Measurements from ENCODE around the gene NAT14. TPM values are rescaled to one million over a fixed set of nuclear protein-coding genes. Genes with fewer than 3 reads are reported as not detected.

The NAT14 gene
- total and polyA plus RNA-seq, 2 of the 8 experiments (the other 6 are each of a cell fraction or from before 2014, with no cell fraction given), result 47.1 to 71.2 TPM

DNA sequence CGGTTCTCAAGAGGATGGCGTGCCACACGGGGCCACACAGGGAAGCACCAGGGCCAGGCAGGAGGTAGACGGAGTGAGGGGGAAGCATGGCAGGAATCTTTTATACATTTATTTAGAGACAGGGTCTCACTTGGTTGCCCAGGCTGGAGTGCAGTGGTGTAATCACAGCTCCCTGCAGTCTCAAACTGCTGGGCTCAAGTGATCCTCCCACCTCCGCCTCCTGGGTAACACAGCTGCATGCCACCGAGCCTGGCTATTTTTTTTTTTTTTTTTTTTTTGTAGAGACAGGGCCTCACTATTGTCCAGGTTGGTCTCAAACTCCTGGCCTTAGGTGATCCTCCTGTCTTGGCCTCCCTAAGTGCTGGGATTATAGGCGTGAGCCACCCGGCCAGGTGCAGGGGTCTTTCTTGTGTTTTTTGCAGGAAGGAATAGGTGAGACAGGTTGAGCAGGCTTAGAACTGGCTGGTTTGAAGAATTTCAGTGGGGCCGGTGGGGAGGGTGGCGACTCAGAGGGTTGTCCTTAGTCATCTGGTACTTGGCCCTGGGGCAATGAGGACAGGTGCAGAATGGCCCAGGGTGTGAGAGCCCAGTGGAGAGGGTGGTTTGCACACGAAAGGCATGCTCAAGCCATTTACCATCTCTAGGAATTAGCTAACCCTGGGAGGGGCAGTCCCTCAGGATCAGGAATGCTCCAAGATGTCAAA is 10.8 kb downstream of the NAT14 start:
- no peak overlapping the region for H2AK5ac ChIP-seq (ENCODE audit: low read depth, low read length)
- H2BK20ac ChIP-seq (ENCODE audit: low read length), result no peak overlapping the region
- no peaks in the 10 kb centered on the region for H3K9me3 ChIP-seq (ENCODE audit: insufficient read depth in 2 of 2, low read depth in 1 of 2, low read length in 1 of 2)
- no peak overlapping the region for H3K18ac ChIP-seq (ENCODE audit: extremely low read depth, low read length)
- DNase-seq (ENCODE audit: low read depth in 1 of 2, low spot score in 2 of 2), result peak in 1 of 2 experiments; percentile 58
- CTCF ChIA-PET (ENCODE audit: partially characterized antibody), result interaction anchor here (1.1 to 2.2 kb wide), 5 partner anchors 9 to 27 kb away, joined by 3 to 17 read pairs (median 4); no protein-coding TSS in a partner anchor
- no peak overlapping the region for H3K9ac ChIP-seq (replicated peaks in 1 of 4; ENCODE audit: extremely low read depth in 1 of 4, low read depth in 3 of 4, low read length in 3 of 4)
- H2BK12ac ChIP-seq (ENCODE audit: low read depth, low read length), result no peak overlapping the region
- TF ChIP-seq GABPA (IDR thresholded peaks at IDR 0.05; ENCODE audit: borderline replicate concordance, insufficient read depth, low read length) (no peak), CHD1 (IDR thresholded peaks at IDR 0.05; ENCODE audit: low read depth, low read length) (no peak), KDM1A (IDR thresholded peaks at IDR 0.05; ENCODE audit: borderline replicate concordance, low read length) (0 out of 2 replicates have a peak, but pooled peaks have one; percentile 10)
- no peak overlapping the region for H3K56ac ChIP-seq (replicated peaks; ENCODE audit: insufficient read length, low read depth, low read length)
- no peak overlapping the region for H4K8ac ChIP-seq (ENCODE audit: extremely low read depth, insufficient read depth, low read length)
- H3K4me3 ChIP-seq (ENCODE audit: extremely low read depth in 1 of 4, insufficient read depth in 2 of 4, low read depth in 3 of 4, low read length in 4 of 4), result no peak overlapping the region
- no peak overlapping the region for H3K23ac ChIP-seq (ENCODE audit: insufficient read length)
- H3K79me2 ChIP-seq (ENCODE audit: control insufficient read depth in 1 of 2, insufficient read depth in 2 of 2, low read length in 2 of 2), result no peaks in the 10 kb centered on the region
- no peak overlapping the region for H3K4ac ChIP-seq (replicated peaks; ENCODE audit: insufficient read length, low read depth, low read length)
- POLR2A ChIA-PET (ENCODE audit: partially characterized antibody), result interaction anchor here (2.4 to 4.9 kb wide), 2 partner anchors 9 to 89 kb away, joined by 10 to 50 read pairs; partner anchors contain the start of genes NAT14, SSC5D and UBE2S
- no peak overlapping the region for H4K91ac ChIP-seq (replicated peaks; ENCODE audit: insufficient read length, low read length)
- H3K36me3 ChIP-seq (ENCODE audit: control insufficient read depth in 2 of 4, insufficient read depth in 4 of 4, low read length in 3 of 4), result no peaks in the 10 kb centered on the region
- H2BK5ac ChIP-seq (ENCODE audit: low read depth, low read length), result no peak overlapping the region
- no peak overlapping the region for H2AFZ ChIP-seq (ENCODE audit: low read length)
- no peak for FAIRE-seq
- no peak overlapping the region for H2BK120ac ChIP-seq (replicated peaks; ENCODE audit: low read depth, low read length)
- H3K23me2 ChIP-seq (ENCODE audit: low read depth, low read length), result no peaks in the 10 kb centered on the region; the same call in 1 of the 2 replicates
- H3K79me1 ChIP-seq (ENCODE audit: low read depth, low read length), result no peaks in the 10 kb centered on the region
- no peak overlapping the region for H3K14ac ChIP-seq (ENCODE audit: insufficient read length)
- no peak overlapping the region for H4K5ac ChIP-seq (ENCODE audit: insufficient read length, low read depth, low read length)
- H2BK15ac ChIP-seq (ENCODE audit: low read length), result no peak overlapping the region
- 73% methylated on average over 11 of the region's 11 CpGs; no CpG with 5 or more reads in 1 of the 2 experiments for WGBS, 2 experiments (ENCODE audit: extremely low coverage in 1 of 2, insufficient coverage in 1 of 2, insufficient read length in 1 of 2, insufficient replicate concordance in 2 of 2, low coverage in 1 of 2, low lambda C conversion rate in 2 of 2, missing lambda C conversion rate in 1 of 2)
- H3K27me3 ChIP-seq (replicated peaks in 1 of 4; ENCODE audit: control insufficient read depth in 3 of 4, extremely low read depth in 1 of 4, insufficient read depth in 3 of 4, low read length in 3 of 4), result no peaks in the 10 kb centered on the region; a peak in 3 of 7 replicates
- H3K4me1 ChIP-seq (replicated peaks in 1 of 4; ENCODE audit: control insufficient read depth in 3 of 4, insufficient read depth in 4 of 4, low read length in 3 of 4), result peaks cover 0 to 9% (median 3%) of the 10 kb centered on the region in 4 experiments; a peak in 1 of 7 replicates
- no peaks in the 10 kb centered on the region for H4K20me1 ChIP-seq (replicated peaks in 1 of 2; ENCODE audit: control insufficient read depth in 1 of 2, insufficient read depth in 2 of 2, low read length in 2 of 2)
- H3K4me2 ChIP-seq (ENCODE audit: insufficient read depth in 1 of 2, low read depth in 2 of 2, low read length in 2 of 2), result no peak overlapping the region
- H3K27ac ChIP-seq (ENCODE audit: low read depth, low read length), result no peak overlapping the region
